Upper lobe of left lung (tissue), 6 donors: ENCODE results near the gene GRID1. TPM values are rescaled to one million over a fixed set of nuclear protein-coding genes. Genes with fewer than 3 reads are reported as not detected.

ENCODE experiments used
- ATAC-seq, 2 donors: fragments of 200-7000 bp; cut with Tn5 transposase; one replicate each; pipeline ENCODE4 v1.9.1; 2022; ENCODE audit warnings: mild to moderate bottlenecking in 2 of 2, moderate library complexity in 2 of 2; ENCODE audit not compliant: low FRiP score in 2 of 2
- DNase-seq, 2 donors: peaks; one replicate each; pipeline ENCODE4 v3.0.0-alpha.2; 2019 to 2020
- H3K27ac ChIP-seq, 4 donors: fragments of 200-600 bp; sonication (generic); one replicate each; pipeline ENCODE4 v1.5.1; 2016 to 2019
- H3K27me3 ChIP-seq, 4 donors: fragments of 200-600 bp; sonication (generic); one replicate each; pipeline ENCODE4 v1.5.1; 2017 to 2019
- H3K36me3 ChIP-seq, 4 donors: fragments of 200-600 bp; sonication (generic); one replicate each; pipeline ENCODE4 v1.5.1; 2016 to 2019
- H3K4me1 ChIP-seq, 4 donors: fragments of 200-600 bp; sonication (generic); one replicate each; pipeline ENCODE4 v1.5.1; 2018 to 2019
- H3K4me3 ChIP-seq, 4 donors: fragments of 200-600 bp; sonication (generic); one replicate each; pipeline ENCODE4 v1.5.1; 2017 to 2019; ENCODE audit warnings: mild to moderate bottlenecking in 2 of 4, moderate library complexity in 1 of 4
- H3K9me3 ChIP-seq, 4 donors: fragments of 200-600 bp; sonication (generic); one replicate each; pipeline ENCODE4 v1.5.1; 2018 to 2019
- CTCF ChIP-seq, 6 experiments: fragments of 450-650 bp in 4 of 6; fragments of 200-600 bp in 2 of 6; sonication (generic) in 2 of 6; IDR thresholded peaks; one replicate each; pipeline ENCODE4 v1.5.1; 2016 to 2019; ENCODE audit warnings: antibody characterized with exemption in 6 of 6
- EP300 ChIP-seq, 4 donors: sonication (generic); formaldehyde crosslinking; IDR thresholded peaks; one replicate each; pipeline ENCODE4 v1.5.1; 2017; ENCODE audit warnings: antibody characterized with exemption in 4 of 4, control low read depth in 2 of 4
- POLR2A ChIP-seq, 4 donors: fragments of 450-650 bp; IDR thresholded peaks; one replicate each; pipeline ENCODE4 v1.5.1; 2016 to 2017; ENCODE audit warnings: antibody characterized with exemption in 4 of 4, mild to moderate bottlenecking in 2 of 4
- POLR2AphosphoS5 ChIP-seq, 2 donors: sonication (generic); formaldehyde crosslinking; IDR thresholded peaks; one replicate each; pipeline ENCODE4 v1.5.1; 2017; ENCODE audit warnings: antibody characterized with exemption in 2 of 2
- WGBS, 2 donors: methylation state at CpG; one replicate each; pipeline ENCODE4 v1.1.5; 2017 to 2018; 5-methylcytosine and 5-hydroxymethylcytosine counted together
- total RNA-seq, 6 donors: library from RNA; depleted of rRNA in 4 of 6; stranded (reverse); fragments of >200 nt in 4 of 6; gene quantifications; one replicate each; pipeline versions ENCODE4 v1.1.0 to v1.2.1, GENCODE V29; 2016 to 2021
- donor health status: DM: no; HTN: no; CAD: no; lungs with moderate emphysema.
- donor health status: DM: no; HTN: yes; CAD: no; lungs with severe emphysema.

The GRID1 gene
- total RNA-seq, 6 donors from 2014 or later = 1.5 to 5.2 (median 3.2) TPM

GRCh38 chr10:86353506-86354485 lies 12.8 kb downstream of the GRID1 start:
- DNase-seq = no peak
- TF ChIP-seq EP300 (IDR thresholded peaks at IDR 0.05) (no peak), POLR2AphosphoS5 (IDR thresholded peaks at IDR 0.05) (no peak), CTCF (IDR thresholded peaks at IDR 0.05) (no peak), POLR2A (IDR thresholded peaks at IDR 0.05) (no peak)
- Histone ChIP-seq H3K27me3 (no peaks in the 10 kb centered on the region), H3K27ac (no peak overlapping the region), H3K9me3 (no peaks in the 10 kb centered on the region), H3K4me1 (peaks cover 0 to 19% (median 16%) of the 10 kb centered on the region in 4 donors), H3K36me3 (no peaks in the 10 kb centered on the region), H3K4me3 (no peak overlapping the region)
- 90 to 92% methylated on average over 8 to 18 of the region's 18 CpGs for WGBS, 2 donors
- ATAC-seq = no peak

GRCh38 chr10:86350897-86351296 lies 15.7 kb downstream of the GRID1 start:
- ATAC-seq = no peak
- TF ChIP-seq EP300 (IDR thresholded peaks at IDR 0.05) = no peak
- no peak for TF ChIP-seq POLR2AphosphoS5 (IDR thresholded peaks at IDR 0.05)
- no peak for TF ChIP-seq POLR2A (IDR thresholded peaks at IDR 0.05)
- no peak for TF ChIP-seq CTCF (IDR thresholded peaks at IDR 0.05)
- H3K9me3 ChIP-seq = no peaks in the 10 kb centered on the region
- no peak overlapping the region for H3K4me3 ChIP-seq
- no peak overlapping the region for H3K27ac ChIP-seq
- peaks cover 0 to 26% (median 18%) of the 10 kb centered on the region in 4 donors for H3K4me1 ChIP-seq
- 68 to 85% methylated on average over 5 to 6 of the region's 6 CpGs for WGBS, 2 donors
- no peaks in the 10 kb centered on the region for H3K36me3 ChIP-seq
- H3K27me3 ChIP-seq = no peaks in the 10 kb centered on the region
- DNase-seq = no peak

- WGBS, 2 donors = 75 to 78% methylated on average over 5 of the region's 5 CpGs
- no peak overlapping the region for H3K27ac ChIP-seq
These were observed 16.5 kb downstream of the GRID1 start for GRCh38 chr10:86349940-86350630.

GRCh38 chr10:86349474-86349873 lies 17.1 kb downstream of the GRID1 start:
- ATAC-seq = no peak
- DNase-seq = no peak

More at GRCh38 chr10:86349940-86350630, 16.5 kb downstream of the GRID1 start:
- no peaks in the 10 kb centered on the region for H3K36me3 ChIP-seq
- H3K27me3 ChIP-seq = no peaks in the 10 kb centered on the region
- H3K9me3 ChIP-seq = no peaks in the 10 kb centered on the region
- DNase-seq = no peak
- TF ChIP-seq POLR2AphosphoS5 (IDR thresholded peaks at IDR 0.05) = no peak
- TF ChIP-seq CTCF (IDR thresholded peaks at IDR 0.05) = no peak
- no peak for ATAC-seq
- peaks cover 0 to 24% (median 12%) of the 10 kb centered on the region in 4 donors for H3K4me1 ChIP-seq
- no peak overlapping the region for H3K4me3 ChIP-seq

More at GRCh38 chr10:86349474-86349873, 17.1 kb downstream of the GRID1 start:
- Histone ChIP-seq H3K4me3 (no peak overlapping the region), H3K36me3 (no peaks in the 10 kb centered on the region), H3K4me1 (peaks cover 0 to 18% (median 7%) of the 10 kb centered on the region in 4 donors), H3K27ac (no peak overlapping the region), H3K9me3 (no peaks in the 10 kb centered on the region), H3K27me3 (no peaks in the 10 kb centered on the region)
- WGBS, 2 donors = 33 to 43% methylated on average over 3 of the region's 3 CpGs
- TF ChIP-seq EP300 (IDR thresholded peaks at IDR 0.05) (no peak), POLR2AphosphoS5 (IDR thresholded peaks at IDR 0.05) (no peak), POLR2A (IDR thresholded peaks at IDR 0.05) (no peak)
